ENCODE measurements around the gene TRIM41.
"Not testable (repeated sequence)": the region's sequence is repeated elsewhere in the genome, so short reads cannot be mapped to it uniquely, and the experiment has no call there.

TRIM41 gene
- total RNA-seq: 56.1 to 71.0 reads per million in 2 donors

DNA sequence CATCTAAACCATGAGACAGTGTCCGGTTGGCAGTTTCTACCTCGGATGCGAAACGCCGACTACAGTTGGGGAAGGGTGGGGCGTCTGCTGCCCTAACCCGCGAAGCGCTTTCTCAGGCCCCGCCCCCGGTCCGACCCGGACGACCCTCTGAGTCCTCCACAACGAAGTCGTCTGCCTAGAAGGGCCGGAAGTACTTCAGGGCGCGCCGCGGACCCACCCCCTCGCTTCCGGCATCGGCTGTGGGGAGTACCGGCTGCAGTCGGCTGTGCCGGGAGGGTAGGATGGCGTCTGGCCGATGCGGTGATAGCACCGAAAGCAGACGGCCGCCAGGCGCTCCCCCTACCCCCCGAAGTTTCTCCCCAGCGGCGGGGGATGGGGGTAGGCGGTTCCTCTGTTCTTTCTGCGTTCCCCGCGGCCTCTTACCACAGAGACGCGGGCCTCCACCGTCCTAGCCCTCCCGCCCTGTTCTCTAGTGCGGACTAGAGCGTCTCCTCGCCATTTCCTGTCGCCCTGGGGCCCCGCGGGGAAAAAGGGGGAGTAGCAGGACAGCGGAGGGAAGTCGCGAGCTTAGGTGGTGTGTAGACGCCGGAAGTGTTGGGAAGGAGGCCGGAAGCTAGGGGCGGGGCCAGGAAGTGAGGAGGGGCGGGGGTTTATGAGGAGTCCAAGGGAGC lies at the start of gene TRIM41:
Gene TRIM41, plus strand, starts transcription at position 224 of the 671 bp plus-strand sequence. CDS start 719 bp downstream, outside the sequence.
- peak; percentile 93 to 99 (median 95) for DNase-seq

DNA sequence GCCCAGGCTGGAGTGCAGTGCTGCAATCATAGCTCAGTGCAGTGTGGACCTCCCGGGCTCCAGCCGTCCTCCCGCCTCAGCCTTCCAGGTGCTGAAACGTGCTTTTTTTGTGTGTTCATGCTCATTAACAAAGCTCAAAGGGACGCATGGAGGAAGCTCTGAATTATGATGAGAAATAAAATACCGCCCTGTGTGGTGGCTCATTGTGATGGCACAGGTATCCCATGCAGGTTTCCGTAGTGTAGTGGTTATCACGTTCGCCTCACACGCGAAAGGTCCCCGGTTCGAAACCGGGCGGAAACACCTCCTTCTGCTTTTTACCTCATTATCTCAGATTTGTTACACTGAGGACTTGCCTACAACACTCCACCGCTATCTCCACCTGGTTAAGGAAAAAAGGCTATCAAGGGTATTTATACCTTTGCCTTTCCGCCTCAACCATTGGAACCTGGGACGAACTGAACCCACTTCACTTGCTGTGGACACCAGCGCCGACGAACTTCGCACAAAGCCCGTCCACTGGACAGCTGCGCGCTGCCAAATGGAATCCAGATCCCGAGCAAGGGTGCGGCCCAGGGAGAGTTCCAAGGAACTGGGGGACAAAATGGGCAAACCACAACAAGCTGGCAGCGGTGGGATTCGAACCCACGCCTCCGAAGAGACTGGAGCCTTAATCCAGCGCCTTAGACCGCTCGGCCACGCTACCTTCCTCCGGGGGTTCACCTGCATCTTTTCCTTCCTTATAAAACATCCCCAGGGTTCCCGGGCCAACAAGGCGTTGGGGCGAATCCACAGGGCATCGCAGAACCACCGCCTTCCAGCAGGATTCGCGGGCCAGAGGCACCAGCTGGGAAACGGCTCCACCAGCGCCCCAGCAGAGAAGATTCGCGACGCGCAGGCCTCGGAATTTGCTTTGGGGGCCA lies 49.4 kb upstream of the TRIM41 start:
- peak in 3 of 5 experiments; percentile 51 to 84 (median 56) for DNase-seq

DNA sequence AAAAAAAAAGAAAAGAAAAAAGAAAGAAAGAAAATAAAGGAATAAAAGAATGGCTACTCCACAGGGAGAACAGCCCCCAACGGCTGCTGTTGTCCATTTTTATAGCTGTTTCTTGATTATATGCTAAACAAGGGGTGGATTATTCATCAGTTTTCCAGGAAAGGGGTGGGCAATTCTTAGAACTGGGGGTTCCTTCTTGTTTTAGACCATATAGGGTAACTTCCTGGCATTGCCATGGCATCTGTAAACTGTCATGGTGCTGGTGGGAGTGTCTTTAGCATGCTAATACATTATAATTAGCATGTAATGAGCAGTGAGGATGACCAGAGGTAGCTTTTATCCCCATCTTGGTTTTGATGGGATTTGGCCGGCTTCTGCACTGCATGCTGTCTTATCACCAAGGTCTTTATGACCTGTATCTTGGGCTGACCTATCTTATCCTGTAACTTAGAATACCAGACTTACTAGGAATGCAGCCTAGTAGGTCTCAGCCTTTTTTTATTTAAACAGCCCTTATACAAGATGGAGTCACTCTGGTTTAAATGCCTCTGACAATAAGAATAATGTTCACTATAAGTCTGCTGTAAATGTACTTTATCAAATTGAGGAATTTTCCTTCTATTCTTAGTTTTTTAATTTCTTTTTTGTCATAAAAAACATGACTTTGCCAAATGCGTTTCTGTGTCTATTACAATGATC lies 46.7 kb upstream of the TRIM41 start:
- no peak for DNase-seq

DNA sequence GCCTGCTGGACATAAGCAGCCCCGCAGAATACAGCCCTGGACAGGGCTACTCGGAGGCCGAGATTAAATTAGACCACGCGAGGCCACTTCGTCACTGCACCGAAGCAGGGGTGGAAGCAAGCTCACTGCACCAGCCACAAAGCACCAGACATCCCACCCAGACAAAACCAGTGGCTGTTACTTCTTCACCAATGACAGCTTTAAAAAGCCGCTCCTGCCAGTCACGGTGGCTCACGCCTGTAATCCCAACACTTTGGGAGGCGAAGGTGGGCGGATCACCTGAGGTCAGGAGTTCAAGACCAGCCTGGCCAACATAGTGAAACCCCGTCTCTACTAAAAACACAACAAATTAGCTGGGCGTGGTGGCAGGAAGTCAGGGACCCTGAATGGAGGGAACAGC lies 45.5 kb upstream of the TRIM41 start:
- not testable (repeated sequence) for DNase-seq

DNA sequence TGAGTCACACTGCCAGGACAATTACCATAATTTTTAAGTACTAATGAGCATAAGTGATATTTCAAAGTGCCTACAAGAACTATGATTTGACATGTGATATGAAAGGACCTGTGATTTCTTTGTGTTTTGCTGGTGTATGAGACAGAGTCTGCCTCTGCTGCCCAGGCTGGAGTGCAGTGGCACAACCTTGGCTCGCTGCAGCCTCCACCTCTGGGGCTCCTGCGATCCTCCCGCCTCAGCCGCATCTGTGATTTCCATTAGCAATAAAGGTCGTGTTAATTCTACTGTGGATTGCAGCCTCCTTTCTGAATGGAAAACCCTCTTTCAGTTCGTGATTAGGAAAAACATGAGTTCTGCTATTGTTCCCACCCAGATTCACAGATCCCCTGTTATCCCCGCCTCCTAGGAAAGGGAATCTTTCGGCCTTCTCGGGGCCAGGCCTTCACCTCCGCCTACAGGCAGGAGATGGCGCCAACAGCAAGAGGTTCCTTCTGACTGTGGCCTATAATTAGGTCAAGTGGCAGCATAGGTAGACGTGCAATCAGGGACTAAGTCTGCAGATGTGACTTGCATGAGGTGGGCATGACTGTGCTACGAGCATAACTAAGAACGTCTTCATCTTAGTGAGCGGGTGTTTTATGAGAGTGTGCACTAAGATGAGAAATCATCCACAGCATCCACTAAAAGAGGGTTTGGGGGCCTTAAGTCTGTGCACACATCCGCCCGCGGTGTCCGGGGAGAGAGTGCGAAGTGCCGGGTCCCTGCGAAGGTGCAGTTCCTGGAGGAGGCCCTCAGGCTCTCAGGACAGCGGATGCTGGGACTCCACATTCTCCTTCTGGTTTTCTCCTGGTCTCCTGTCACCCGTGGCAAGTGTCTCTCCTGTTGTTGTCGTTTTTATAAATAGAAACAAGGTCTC lies 41.2 kb upstream of the TRIM41 start:
- DNase-seq: peak in 4 of 5 experiments; percentile 35 to 80 (median 59)

DNA sequence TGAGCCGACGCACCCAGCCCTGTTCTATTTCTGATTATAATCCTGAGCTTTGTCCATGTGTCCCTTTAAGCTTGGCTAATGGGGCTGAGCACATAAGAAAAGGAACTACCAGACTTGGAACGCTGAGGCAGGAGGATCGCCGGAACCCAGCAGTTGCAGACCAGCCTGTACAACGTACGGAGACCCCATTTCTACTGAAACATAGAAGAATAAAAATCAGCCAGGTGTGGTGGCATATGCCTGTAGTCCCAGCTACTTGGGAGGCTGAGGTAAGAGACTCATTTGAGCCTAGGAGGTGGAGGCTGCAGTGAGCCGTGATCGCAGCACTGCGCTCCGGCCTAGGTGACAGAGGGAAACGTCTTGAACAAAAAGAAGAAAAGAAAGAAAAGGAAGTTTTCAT lies 40.4 kb upstream of the TRIM41 start:
- no peak for DNase-seq

DNA sequence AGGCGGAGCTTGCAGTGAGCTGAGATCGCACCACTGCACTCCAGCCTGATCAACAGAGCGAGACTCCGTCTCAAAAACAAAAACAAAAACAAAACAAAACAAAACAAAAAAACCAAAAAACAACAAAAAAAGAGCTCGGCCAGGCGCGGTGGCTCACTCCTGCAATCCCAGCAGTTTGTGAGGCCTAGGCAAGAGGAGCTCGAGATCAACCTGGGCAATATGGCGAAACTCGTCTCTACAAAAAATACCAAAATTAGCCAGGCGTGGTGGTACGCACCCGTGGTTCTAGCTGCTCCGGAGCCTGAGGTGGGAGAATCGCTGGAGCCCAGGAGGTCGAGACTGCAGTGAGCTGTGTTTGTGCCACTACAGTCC lies 38.2 kb upstream of the TRIM41 start:
- no peak for DNase-seq

DNA sequence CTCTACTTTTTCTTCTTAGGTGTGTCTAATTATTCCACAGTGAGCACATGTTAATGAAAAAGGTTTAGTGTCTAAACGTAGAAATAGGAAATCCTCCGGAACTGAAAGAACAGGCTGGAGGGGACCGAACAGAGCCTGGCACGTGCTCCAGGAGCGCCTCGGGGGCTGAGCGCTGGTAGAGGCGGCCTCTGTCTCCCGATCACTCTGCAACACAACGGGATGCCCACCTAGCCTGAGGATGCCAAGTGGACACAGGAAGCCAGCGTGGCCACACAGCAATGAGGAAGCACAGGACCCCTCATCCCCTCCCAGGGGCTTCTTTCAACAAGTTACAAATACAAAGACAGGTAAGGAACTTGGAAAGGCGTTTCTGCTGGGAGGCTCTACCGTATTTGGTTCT lies 37.5 kb upstream of the TRIM41 start:
- no peak for DNase-seq

DNA sequence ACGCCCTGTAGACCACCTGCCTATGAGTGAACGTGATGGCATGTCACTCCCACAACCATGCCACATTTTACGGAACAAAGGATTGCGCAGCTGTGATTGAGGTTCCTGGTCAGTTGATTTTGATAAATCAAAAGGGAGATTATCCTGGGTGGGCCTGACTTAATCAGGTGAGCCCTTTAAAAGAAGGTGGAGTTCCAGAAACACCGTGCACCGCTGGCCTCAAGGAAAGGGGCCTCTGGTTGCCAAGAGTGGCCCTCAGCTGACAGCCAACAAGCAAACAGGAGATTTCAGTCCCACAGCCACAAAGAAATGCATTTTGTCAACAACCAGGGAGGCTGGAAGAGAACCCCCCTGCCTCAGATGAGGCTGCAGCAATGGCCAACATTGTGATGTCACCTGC lies 37.1 kb upstream of the TRIM41 start:
- no peak for DNase-seq

DNA sequence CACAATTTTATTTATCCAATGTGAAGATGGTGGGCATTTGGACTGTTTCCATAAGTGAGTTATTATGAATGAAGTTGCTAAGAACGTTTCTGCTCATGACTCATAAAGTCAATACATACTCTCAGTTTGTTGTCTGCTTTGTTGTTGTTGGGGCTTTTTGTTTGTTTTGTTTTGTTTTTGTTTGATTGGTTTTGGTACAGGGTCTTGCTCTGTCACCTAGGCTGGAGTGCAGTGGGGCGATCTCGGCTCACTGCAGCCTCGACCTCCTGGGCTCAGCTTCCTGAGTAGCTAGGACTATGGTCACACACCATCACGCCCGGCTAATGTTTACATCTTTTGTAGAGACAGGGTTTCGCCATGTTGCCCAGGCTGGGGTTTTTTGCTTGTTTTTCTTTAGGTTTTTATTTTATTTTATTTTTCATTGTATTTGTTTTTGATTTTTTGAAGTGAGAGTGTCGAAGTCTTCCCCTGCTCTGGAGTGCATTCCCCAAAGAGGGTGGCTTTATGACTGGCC lies 36.0 kb upstream of the TRIM41 start:
- DNase-seq: no peak

DNA sequence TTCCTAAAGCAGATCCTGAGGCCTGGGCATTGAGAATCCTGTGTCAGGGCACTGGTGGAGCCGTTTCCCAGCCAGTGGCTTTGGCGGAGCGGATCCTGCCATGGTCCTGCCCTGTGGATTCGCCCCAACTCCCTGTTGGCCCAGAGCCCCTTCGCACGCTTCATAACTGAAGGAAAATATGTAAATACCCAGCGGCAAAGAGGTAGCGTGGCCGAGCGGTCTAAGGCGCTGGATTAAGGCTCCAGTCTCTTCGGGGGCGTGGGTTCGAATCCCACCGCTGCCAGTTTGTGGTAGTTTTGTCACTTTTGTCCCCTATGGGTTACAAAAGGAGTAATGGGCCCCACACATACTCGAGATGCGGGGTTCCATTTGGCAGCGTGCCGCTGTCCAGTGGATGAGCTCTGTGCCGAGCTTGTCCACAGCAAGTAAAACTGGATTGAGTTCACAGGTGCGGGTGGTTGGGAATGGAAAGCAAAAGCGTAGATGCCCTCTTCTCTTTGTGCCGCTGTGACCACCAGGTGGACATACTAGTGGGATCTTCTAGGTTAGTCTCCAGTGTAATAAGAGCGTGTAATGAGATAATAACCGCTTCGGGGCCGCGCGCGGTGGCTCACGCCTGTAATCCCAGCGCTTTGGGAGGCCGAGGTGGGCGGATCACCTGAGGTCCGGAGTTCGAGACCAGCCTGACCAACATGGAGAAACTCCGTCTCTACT lies 35.4 kb upstream of the TRIM41 start:
- DNase-seq: peak in 2 of 5 experiments; percentile 40 to 53

DNA sequence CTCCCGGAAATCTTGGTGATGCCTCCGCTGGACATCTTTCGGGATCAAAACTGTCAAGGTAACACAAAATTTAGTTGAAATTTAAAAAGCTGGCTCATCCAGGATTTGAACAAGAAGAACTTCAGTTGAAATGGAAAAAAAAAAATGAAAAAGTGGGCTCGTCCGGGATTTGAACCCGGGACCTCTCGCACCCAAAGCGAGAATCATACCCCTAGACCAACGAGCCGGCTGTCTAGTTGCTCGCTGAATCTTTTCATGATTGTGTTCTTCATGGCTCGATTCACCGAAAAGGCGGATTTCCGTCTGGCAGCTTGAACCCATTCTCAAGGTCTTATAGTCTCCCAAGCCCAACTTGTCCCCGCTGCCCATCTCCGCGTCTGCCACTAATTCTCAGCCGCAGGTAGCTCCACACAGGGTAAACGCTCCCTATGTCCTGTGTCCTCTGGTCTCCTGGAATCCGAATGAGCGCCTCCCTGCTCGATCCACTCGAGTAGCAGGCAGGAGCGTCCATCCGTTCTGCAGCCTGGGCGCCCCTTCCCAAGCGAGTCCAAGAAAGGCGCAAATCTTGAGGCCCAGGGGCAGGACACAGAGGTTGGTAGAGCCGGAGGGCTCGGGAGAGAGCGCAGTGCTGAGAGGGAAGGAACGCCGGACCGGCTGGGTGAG lies 34.2 kb upstream of the TRIM41 start:
- peak in 4 of 5 experiments; percentile 65 to 81 (median 72) for DNase-seq

DNA sequence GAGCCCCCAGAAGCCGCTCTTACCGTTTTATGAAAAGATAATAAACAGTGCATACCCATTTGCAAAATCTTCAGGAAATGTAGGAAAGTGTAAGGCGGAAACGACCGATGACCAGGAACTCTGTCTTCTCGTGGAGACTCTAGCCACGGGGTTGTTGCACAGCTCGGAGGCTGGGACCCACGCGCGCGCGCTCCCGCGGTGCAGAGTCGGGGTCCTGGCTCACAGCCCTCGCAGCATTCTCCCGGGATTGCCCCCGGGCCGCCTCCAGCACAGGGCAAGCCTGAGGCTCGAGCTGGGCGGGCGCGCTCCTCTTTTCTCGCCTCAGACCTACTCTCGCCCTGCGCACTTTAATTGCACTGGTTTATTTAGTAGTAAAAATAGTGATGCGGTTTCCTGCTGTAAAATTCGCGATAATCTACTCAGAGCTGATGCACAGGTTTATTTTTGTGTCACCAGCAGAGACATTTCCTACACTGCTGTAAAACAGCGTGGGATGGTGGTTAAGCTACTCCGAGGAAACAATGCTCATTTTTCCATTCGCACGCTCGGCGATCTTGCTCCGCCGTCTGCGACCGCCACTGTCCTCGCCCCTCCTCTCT lies 33.6 kb upstream of the TRIM41 start:
- DNase-seq: peak in 4 of 5 experiments; percentile 37 to 88 (median 52)

DNA sequence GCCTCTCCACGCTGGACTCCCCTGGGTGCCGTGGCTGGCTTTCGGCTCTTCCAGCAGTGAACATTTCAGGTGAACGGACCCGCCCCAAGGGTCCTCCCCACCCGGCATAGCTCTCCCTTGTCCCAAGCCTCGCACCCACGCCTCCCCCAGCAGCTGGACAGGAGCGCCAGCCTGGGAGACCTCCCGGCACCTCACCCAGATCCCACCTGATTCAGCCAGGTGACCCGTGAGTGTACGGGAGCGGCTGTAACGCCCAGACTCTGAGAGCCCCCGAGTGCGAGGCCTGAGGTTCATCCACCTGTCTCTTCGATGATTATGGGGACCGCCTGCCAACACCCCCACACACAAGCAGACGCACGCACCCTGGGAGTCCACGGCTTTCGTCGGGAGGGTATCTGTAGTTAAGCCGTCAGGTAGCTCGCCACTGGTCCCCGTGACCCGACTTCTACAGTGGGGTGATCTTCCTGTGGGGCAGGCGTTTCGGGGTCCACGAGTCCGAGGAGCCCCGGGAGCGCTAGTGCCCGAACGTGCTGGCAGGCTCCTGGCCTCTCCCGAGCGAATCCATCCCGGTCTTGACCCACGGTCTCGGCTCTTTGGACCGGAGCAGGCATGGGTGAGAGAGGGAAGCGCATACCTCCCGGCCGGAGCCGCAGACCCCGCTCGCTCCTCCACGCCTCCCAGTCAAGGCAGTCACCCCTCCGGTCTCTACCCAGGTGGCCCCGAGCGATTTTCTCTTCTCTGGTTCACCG lies 32.9 kb upstream of the TRIM41 start:
- peak in 1 of 5 experiments; percentile 42 for DNase-seq

DNA sequence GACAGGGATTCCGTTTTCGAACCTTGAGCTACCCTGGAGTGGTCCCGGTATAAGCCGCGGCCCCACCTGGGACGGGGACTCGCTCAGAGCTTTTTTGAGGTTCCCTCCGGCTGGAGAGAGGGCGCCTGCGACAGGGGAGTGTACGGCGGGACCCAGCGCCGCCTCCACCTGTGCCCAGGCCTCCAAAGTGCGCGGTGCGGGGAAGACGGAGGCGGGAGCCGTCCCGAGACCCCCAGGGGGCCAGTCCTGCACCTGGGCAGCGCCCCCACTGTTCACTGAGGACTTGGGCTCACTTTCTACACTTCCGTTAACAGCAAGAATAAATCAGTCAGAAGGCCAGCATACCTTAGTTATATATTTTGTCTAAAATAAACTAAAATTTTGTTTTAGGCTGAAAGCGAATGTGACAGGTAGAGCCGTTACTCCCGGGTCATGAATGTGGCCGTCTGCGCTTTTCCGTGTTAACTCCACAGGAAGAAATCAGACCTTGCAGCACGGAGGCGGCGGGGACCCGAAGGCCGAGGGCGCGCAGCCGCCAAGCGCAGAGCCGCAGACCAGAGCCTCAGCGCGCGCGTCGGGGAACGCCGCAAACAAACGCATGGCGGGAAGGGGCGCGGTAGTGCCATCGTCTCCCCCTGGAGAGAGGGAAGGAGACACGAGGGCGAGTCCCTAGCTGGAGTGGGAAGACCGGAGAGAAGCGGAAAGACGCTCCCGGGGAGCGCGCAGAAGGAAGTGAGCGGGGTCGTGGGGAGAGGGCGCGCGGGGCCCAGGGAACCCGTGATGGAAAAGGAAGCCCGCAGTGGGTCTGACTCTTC lies 32.2 kb upstream of the TRIM41 start:
- peak in 3 of 5 experiments; percentile 25 to 63 (median 40) for DNase-seq

DNA sequence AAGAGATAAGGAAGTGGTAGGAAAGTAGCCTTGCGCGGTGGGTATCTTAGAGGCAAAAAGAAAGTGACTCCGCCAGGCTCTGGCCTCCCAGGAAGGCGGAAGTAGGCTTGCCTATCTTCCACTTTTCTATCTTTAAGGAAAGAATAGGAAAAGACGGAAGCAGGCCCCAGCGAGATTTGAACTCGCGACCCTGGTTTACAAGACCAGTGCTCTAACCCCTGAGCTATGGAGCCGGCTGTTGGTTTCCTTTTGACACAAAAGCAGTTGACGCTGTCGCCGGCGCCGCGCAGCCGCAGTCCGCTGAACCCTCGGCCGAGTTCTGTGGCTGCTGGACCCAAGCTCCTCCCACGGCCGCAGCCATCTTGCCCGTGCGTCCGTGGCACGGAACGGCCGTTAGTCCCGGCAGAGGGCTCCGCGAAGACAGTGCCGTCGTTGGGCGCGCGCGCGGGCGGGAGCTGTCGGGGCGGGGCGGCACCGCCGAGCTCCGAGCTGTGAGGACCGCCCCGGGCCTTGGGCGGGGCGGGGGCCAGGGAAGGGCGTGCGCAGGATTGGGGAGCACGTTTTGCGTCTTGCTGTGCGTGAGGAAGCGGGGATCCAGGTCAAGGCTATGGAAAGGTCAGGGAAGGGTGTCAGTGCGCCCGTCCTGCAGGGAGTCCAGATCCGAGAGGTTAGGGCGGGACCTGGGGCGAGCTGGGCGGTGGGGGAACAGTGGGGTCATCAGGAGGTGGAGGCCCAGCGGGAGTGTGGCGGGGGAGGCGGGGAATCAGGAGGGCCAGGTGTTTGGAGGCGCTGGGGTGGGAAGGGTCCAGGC lies 31.4 kb upstream of the TRIM41 start:
- peak; percentile 91 to 96 (median 93) for DNase-seq

DNA sequence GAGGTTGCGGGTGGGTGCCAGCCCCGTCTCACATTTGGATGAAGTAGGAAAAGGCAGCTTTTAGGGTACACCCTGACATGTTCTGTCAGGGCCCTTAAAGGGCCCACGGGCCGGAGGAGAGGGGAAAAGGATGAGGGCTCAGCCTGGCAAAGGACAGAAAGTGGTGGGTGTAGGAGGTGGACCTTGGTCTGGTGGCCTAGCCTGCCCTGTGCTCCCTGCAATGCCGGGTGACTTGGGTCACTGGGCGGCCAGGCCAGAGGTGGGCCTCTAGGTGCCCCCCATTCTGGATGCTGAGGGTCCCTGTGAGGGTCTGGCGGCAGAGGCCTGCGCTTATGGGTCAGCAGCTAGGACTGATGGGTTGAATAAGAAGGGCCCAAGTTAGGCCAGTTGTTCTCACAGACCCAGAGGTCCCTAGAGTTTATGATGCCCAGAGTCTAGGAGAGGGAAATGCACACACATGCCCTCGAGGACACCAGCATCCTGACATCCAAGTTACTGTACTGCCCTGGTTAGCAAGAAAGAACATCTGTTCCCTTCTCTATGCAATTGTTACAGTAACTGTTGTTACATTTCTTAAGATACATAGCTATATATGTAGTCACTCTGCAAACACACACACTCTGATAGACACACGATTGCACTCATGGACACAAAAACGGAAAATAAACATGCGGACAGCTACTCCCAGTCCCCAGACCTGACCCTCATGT lies 30.6 kb upstream of the TRIM41 start:
- DNase-seq: no peak
